Smooth muscle cell (in vitro differentiated cells): ENCODE results near the gene THYN1. TPM values are rescaled to one million over a fixed set of nuclear protein-coding genes. Genes with fewer than 3 reads are reported as not detected.
A peak's percentile ranks its signal among the peaks of the same experiment; 100 is the strongest.

Experiments used
- DNase-seq: peaks from one replicate; lab custom pipeline; 2025; ENCODE audit not compliant: unreplicated experiment; lab: John Stamatoyannopoulos, UW
- H2AFZ ChIP-seq: fragments of 200-600 bp; sonication (generic); 2 replicates; pipeline ENCODE4 v1.6.0; 2016; ENCODE audit warnings: antibody characterized with exemption, low read depth, mild to moderate bottlenecking
- H3F3A ChIP-seq: fragments of 200-600 bp; sonication (generic); 2 replicates; pipeline ENCODE4 v1.6.0; 2017; ENCODE audit warnings: antibody characterized with exemption, low read depth
- H3K27ac ChIP-seq: fragments of 200-600 bp; sonication (generic); 2 replicates; pipeline ENCODE4 v1.5.1; 2016; ENCODE audit warnings: low read depth, mild to moderate bottlenecking
- H3K27me3 ChIP-seq: fragments of 200-600 bp; sonication (generic); 2 replicates; pipeline ENCODE4 v1.6.1; 2016; ENCODE audit warnings: low read depth, mild to moderate bottlenecking
- H3K36me3 ChIP-seq: fragments of 200-600 bp; sonication (generic); 2 replicates; pipeline ENCODE4 v1.5.1; 2016; ENCODE audit warnings: low read depth
- H3K4me1 ChIP-seq: fragments of 200-600 bp; sonication (generic); 2 replicates; pipeline ENCODE4 v1.5.1; 2016; ENCODE audit warnings: low read depth
- H3K4me2 ChIP-seq: fragments of 200-600 bp; sonication (generic); 2 replicates; pipeline ENCODE4 v1.6.0; 2016; ENCODE audit warnings: mild to moderate bottlenecking
- H3K4me3 ChIP-seq: fragments of 200-600 bp; sonication (generic); 2 replicates; pipeline ENCODE4 v1.5.1; 2016; ENCODE audit warnings: mild to moderate bottlenecking
- H3K79me2 ChIP-seq: fragments of 200-600 bp; sonication (generic); 2 replicates; pipeline ENCODE4 v1.6.0; 2016; ENCODE audit warnings: low read depth, mild to moderate bottlenecking
- H3K9ac ChIP-seq: fragments of 200-600 bp; sonication (generic); 2 replicates; pipeline ENCODE4 v1.6.0; 2016; ENCODE audit warnings: low read depth
- H3K9me3 ChIP-seq: fragments of 200-600 bp; sonication (generic); replicated peaks from 2 replicates; pipeline ENCODE4 v1.5.1; 2016; ENCODE audit warnings: low read depth
- H4K20me1 ChIP-seq: fragments of 200-600 bp; sonication (generic); 2 replicates; pipeline ENCODE4 v1.6.0; 2016; ENCODE audit warnings: low read depth
- CTCF ChIP-seq: fragments of 200-600 bp; sonication (generic); IDR thresholded peaks from 2 replicates; pipeline ENCODE4 v1.5.1; 2017; ENCODE audit warnings: borderline replicate concordance, mild to moderate bottlenecking, antibody characterized with exemption; ENCODE audit not compliant: insufficient read depth, poor library complexity, severe bottlenecking
- WGBS: methylation state at CpG from one replicate; pipeline ENCODE4 v1.1.7; 2016; ENCODE audit warnings: low lambda C conversion rate; 5-methylcytosine and 5-hydroxymethylcytosine counted together
- polyA plus RNA-seq: library from polyadenylated mRNA; unstranded; fragments of >200 nt; fragmentation: Nextera tagmentation; extraction: Ambion mirVana; gene quantifications from 2 replicates; pipeline ENCODE4 v1.2.1, GENCODE V29; 2016
- total RNA-seq: library from RNA; depleted of rRNA; stranded (reverse); fragments of >200 nt; gene quantifications from 2 replicates; pipeline ENCODE4 v1.2.3, GENCODE V29; 2014

Gene THYN1
- total and polyA plus RNA-seq, 2 experiments from 2014 or later: 41.3 to 49.7 TPM

- Histone ChIP-seq H3K4me3 (no peak overlapping the region), H3K4me1 (no peaks in the 10 kb centered on the region), H3K9ac (no peak overlapping the region), H3K36me3 (no peaks in the 10 kb centered on the region), H3F3A (no peaks in the 10 kb centered on the region), H3K27me3 (no peaks in the 10 kb centered on the region), H3K9me3 (no peaks in the 10 kb centered on the region), H4K20me1 (peaks cover 82% of the 10 kb centered on the region), H3K79me2 (peaks cover 52% of the 10 kb centered on the region), H3K4me2 (no peak overlapping the region), H3K27ac (no peak overlapping the region), H2AFZ (no peak overlapping the region)
- TF ChIP-seq CTCF: no peak
- 80% methylated on average over 10 of the region's 10 CpGs for WGBS
- no peak for DNase-seq
Observed at GRCh38 chr11:134231958-134232659, 21.0 kb downstream of the THYN1 start.

- Histone ChIP-seq H3K4me3 (no peak overlapping the region), H3K27ac (no peak overlapping the region), H3K4me2 (no peak overlapping the region), H4K20me1 (peaks cover 98% of the 10 kb centered on the region), H3F3A (no peaks in the 10 kb centered on the region), H3K4me1 (peaks cover 9% of the 10 kb centered on the region), H3K9ac (no peak overlapping the region), H3K9me3 (no peaks in the 10 kb centered on the region), H3K79me2 (peaks cover 66% of the 10 kb centered on the region), H3K36me3 (no peaks in the 10 kb centered on the region), H3K27me3 (no peaks in the 10 kb centered on the region), H2AFZ (no peak overlapping the region)
- WGBS: 92% methylated on average over 4 of the region's 4 CpGs
- TF ChIP-seq CTCF: no peak
- DNase-seq: no peak
Observed at GRCh38 chr11:134230339-134230738, 22.8 kb downstream of the THYN1 start.

- Histone ChIP-seq H3K9ac (no peak overlapping the region), H3K4me2 (peak overlapping the region; percentile 16), H3K4me3 (no peak overlapping the region), H3K9me3 (no peaks in the 10 kb centered on the region), H3K79me2 (peaks cover 66% of the 10 kb centered on the region), H3K36me3 (no peaks in the 10 kb centered on the region), H4K20me1 (peaks cover 91% of the 10 kb centered on the region), H3K27me3 (no peaks in the 10 kb centered on the region), H2AFZ (no peak overlapping the region), H3K4me1 (peaks cover 10% of the 10 kb centered on the region), H3K27ac (peak overlapping the region; percentile 15), H3F3A (no peaks in the 10 kb centered on the region)
- no peak for TF ChIP-seq CTCF
- DNase-seq: no peak
- 55% methylated on average over 6 of the region's 6 CpGs for WGBS
Observed at GRCh38 chr11:134229126-134229790, 23.9 kb downstream of the THYN1 start.
